Spleen (tissue), 7 donors: Measurements from ENCODE around the gene ACVR1.

Experiments
- POLR2A ChIP-seq, 3 donors: fragments of 450-650 bp; IDR thresholded peaks; one replicate each; pipeline ENCODE4 v1.5.1; 2017; ENCODE audit warnings: antibody characterized with exemption in 3 of 3, mild to moderate bottlenecking in 1 of 3
- POLR2AphosphoS5 ChIP-seq, 3 donors: sonication (generic); formaldehyde crosslinking; IDR thresholded peaks; one replicate each; pipeline ENCODE4 v1.5.1; 2017; ENCODE audit warnings: antibody characterized with exemption in 3 of 3
- TF ChIP-seq, protein P1 (sequence below), 11 experiments: fragments of 200-600 bp in 7 of 11; fragments of 450-650 bp in 4 of 11; sonication (generic) in 4 of 11; IDR thresholded peaks in 8 of 11; conservative IDR thresholded peaks in 3 of 11; 1 replicate in 7 of 11; 2 replicates in 4 of 11; pipeline versions ENCODE4 v1.4.0 to v1.8.0; 2016 to 2021; ENCODE audit warnings: antibody characterized with exemption in 11 of 11, inconsistent platforms in 4 of 11, mild to moderate bottlenecking in 1 of 11
- donor health status: DM: no; HTN: no; CAD: no; lungs with moderate emphysema.
- donor health status: DM: no; HTN: no; CAD: no.
- donor health status: DM: no; HTN: no; CAD: no.

DNA sequence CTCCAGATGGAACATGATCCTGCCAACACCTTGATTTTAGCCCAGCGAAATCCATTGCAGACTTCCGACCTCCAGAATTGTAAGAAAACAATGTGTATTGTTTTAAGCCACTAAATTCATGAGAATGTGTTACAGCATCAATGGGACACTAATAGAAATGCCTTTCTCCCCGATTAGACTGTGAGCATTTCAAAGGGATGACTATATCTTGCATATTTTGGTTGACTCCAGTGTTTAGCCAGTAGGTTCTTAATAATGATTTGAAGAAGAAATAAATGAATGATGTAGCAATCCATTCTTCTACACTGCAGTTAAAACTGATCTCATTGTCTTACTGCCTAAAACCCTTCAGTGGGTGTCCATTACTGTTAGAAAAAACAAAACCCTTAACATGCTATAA is 180.1 kb downstream of the ACVR1 start:
- TF ChIP-seq, protein P1, sequence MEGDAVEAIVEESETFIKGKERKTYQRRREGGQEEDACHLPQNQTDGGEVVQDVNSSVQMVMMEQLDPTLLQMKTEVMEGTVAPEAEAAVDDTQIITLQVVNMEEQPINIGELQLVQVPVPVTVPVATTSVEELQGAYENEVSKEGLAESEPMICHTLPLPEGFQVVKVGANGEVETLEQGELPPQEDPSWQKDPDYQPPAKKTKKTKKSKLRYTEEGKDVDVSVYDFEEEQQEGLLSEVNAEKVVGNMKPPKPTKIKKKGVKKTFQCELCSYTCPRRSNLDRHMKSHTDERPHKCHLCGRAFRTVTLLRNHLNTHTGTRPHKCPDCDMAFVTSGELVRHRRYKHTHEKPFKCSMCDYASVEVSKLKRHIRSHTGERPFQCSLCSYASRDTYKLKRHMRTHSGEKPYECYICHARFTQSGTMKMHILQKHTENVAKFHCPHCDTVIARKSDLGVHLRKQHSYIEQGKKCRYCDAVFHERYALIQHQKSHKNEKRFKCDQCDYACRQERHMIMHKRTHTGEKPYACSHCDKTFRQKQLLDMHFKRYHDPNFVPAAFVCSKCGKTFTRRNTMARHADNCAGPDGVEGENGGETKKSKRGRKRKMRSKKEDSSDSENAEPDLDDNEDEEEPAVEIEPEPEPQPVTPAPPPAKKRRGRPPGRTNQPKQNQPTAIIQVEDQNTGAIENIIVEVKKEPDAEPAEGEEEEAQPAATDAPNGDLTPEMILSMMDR (IDR thresholded peaks at IDR 0.05 in 8 of 11, conservative IDR thresholded peaks at IDR 0.05 in 3 of 11): no peak
- TF ChIP-seq POLR2A (IDR thresholded peaks at IDR 0.05) (no peak), POLR2AphosphoS5 (IDR thresholded peaks at IDR 0.05) (no peak)
